GM21723 (cell line): ENCODE measurements around the gene LARGE2.

Experiments
- ATAC-seq: cut with Tn5 transposase; IDR thresholded peaks from one replicate; pipeline ENCODE4 v1.9.1; 2021; ENCODE audit warnings: mild to moderate bottlenecking, moderate library complexity; ENCODE audit not compliant: unreplicated experiment

Gene LARGE2

DNA sequence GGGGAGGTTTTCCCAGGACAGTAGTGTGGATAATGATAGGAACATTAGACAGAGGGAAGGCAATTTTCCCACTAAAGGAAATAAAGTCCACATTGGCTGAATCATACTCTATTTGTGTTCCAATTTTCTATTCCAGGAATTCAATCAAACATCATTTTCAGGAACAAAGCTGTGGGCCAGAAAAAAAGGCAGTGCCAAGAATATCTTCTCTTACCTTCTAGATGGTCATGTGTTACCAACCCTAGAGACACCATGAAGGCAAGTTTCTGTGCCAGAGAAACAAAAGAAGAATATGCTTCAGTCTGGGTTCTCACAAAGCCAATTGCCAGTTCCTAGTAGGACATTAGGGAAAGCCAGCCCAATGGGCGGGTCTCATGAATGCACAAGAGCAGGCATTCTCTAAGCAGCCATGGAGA lies 27.5 kb downstream of the LARGE2 start:
- no peak for ATAC-seq

DNA sequence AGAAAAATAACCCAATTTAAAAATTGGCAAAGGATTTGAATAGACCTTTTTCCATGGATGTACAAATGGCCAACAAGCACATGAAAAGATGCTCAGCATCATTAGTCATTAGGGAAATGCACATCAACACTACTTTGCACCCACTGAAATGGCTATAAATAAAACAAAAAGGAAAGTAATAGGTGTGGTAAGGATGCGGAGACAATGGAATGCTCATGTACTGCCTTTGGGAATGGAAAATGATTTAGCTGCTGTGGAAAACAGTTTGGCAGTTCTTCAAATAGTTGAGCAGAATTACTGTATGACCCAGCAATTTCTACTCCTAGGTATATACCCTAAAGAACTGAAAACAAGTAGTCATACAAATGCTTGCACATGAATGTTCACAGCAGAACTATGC lies 37.4 kb downstream of the LARGE2 start:
- ATAC-seq: no peak

DNA sequence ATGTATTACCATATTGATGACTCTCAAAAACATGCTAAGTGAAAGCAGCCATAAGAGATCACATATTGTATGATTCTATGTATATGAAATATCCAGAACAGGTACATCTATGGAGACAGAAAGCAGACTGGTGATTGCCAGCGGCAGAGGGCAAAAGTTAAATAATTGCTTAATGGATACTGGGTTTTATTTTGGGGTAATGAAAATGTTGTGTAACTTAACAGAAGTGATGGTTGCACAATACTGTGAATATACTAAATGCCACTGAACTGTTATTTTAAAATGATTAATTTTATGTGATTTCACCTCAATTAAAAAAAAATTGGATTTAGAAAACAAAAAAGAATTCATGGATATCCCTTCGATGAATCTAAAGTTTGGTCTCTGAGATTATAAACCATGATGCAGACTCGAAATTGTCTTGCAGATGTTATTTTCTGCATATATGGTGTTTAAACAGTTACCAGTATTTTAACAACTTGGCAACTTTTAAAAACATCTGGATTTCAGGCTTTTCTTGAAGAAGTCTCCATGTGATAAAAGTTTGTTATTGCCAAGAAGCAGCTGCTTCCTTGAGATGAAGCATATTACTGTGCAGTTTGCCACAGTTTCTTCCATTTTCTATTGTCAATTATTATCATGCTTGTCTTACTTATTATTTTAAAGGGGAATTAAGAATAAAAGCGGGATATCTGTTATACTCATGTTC lies 38.1 kb downstream of the LARGE2 start:
- no peak for ATAC-seq

DNA sequence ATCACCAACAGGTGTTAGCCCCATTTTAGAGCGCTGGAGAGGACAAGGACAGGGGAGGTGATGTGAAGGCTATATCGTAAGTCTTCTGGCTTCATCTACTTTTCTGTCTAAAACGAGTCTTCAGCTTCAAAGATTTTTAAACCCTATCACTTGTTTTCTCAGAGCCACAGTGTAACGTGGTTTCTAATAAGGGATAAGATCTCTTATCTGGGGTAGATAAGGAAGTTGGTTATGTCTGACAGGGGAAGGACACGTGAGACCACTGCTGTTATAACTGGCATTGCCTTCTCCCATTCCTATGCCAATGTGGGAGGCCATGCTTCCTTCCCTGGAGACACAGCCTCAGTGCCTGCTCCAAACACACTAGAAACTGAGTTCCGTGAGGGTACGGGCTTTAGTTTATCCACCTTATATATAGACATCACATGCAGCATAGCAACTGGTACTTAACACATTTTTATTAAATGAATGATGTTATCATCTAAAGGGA lies 39.3 kb downstream of the LARGE2 start:
- ATAC-seq: no peak

DNA sequence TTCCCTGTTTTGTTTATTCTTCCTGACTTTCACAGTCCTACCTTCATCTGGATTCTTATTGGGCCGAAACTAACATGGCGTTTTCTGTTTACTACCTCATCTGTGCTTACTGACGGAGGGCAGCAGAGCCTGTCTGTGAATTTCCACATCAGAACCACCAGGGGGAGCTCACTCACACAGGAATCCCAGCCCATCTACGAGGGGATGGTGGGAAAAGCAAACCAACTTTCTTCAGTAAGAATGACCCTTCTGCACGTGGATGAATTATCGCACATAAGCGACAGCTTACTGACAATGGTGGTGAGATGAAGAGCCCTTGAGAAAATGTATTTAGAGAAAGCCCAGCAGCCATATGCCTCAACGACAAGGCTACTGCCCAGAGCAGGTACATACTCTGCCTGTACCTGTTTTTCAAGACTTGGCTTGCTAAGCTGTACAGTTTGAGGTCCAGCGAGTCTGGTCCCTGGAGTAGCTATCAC lies 42.5 kb downstream of the LARGE2 start:
- ATAC-seq: peak; percentile 70

DNA sequence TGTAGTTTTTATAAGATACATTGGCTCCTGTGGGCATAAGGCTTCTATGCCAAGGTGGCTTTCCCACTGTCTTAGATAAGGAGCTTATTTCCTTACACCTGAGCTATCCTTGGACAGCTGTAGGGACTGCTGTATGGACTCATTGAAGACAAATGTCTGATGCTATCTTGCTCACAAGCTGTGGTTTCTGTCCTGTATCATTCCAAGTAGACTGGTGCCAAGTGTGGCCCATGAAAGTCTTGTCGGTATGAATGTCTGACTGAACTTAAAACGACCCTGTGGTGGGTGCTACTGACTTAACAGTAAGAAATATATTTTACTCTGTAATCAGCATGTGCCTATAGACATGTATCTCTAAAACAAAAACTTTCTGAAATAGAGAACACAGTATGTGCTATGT lies 45.0 kb downstream of the LARGE2 start:
- no peak for ATAC-seq

DNA sequence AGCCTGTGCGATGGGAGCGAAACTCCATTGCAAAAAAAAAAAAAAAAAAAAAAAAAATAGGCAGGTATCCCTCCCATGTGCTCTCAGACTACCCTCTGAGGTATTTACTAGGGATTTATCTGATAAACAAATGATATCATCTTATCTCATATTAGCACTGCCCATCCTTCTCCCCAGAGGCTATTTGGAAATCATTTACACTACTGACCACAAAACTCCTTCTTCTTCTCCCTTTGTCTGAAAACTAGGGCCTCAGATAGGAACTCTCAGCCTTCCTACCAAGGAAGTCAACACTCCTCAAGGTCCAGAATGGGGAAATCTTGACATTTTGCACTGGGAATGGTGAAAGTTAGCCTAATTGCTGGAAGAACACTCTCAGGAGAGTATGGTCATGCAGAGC lies 46.4 kb downstream of the LARGE2 start:
- no peak for ATAC-seq

DNA sequence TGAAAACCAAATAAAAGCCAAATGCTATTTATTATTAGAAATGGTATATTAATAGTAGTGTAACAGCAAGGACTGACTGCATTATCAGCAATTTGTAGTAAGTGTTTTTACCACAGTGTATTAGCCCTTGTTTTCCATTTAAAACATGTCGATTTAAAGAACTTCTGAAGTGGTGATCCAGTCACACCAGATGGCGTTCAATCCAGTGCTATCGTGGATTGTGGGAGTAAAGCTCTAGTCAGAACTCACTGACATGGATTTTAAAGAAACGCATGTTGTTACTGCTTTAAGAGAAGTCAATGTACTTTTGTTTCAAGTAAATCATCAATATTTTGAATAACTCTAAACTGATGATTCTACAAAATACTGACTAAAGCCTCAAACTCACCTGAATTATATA lies 51.1 kb downstream of the LARGE2 start:
- ATAC-seq: no peak

DNA sequence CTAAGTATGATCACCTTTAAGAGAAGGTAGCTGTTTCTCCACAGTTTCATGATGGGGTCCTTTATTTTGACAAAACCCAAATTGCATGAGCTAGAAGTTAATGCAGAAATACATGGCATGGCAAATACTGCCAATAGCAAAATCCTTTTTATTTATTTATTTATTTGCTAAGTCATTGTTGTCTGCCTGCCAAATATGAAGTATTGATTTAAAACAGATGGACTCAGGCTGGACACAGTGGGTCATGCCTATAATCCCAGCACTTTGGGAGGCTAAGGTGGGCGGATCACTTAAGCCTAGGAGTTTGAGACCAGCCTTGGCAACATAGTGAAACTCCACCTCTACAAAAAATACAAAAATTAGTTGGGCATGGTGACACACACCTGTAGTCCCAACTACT lies 52.4 kb downstream of the LARGE2 start:
- no peak for ATAC-seq
